Measurements from ENCODE around the gene ITGA11.

- TF ChIP-seq CTCF (IDR thresholded peaks at IDR 0.05) = no peak
- TF ChIP-seq POLR2A (IDR thresholded peaks at IDR 0.05) = no peak
- no peak for TF ChIP-seq POLR2AphosphoS5 (IDR thresholded peaks at IDR 0.05)
These were observed 9.2 kb upstream of the ITGA11 start for GRCh38 chr15:68441045-68441743.

Data from stomach (tissue), 4 donors.